Hepatocyte (in vitro differentiated cells): ENCODE results near the gene CMSS1. TPM values are rescaled to one million over a fixed set of nuclear protein-coding genes. Genes with fewer than 3 reads are reported as not detected.

Source experiments
- DNase-seq: peaks from one replicate; pipeline ENCODE4 v3.0.0-alpha.2; 2016; ENCODE audit warnings: low spot score
- H2AFZ ChIP-seq: fragments of 200-600 bp; sonication (generic); 2 replicates; pipeline ENCODE4 v1.6.0; 2016; ENCODE audit warnings: antibody characterized with exemption, mild to moderate bottlenecking
- H3K27ac ChIP-seq: fragments of 200-600 bp; sonication (generic); 2 replicates; pipeline ENCODE4 v1.5.1; 2016; ENCODE audit warnings: mild to moderate bottlenecking
- H3K27me3 ChIP-seq: fragments of 200-600 bp; sonication (generic); 2 replicates; pipeline ENCODE4 v1.6.1; 2016
- H3K36me3 ChIP-seq: fragments of 200-600 bp; sonication (generic); replicated peaks from 2 replicates; pipeline ENCODE4 v1.5.1; 2016; ENCODE audit warnings: low read depth; ENCODE audit not compliant: insufficient read depth
- H3K4me1 ChIP-seq: fragments of 200-600 bp; sonication (generic); 2 replicates; pipeline ENCODE4 v1.5.1; 2016; ENCODE audit warnings: mild to moderate bottlenecking, moderate library complexity; ENCODE audit not compliant: insufficient read depth
- H3K4me2 ChIP-seq: fragments of 200-600 bp; sonication (generic); 2 replicates; pipeline ENCODE4 v1.6.0; 2016
- H3K4me3 ChIP-seq: fragments of 200-600 bp; sonication (generic); 2 replicates; pipeline ENCODE4 v1.5.1; 2016; ENCODE audit warnings: mild to moderate bottlenecking
- H3K79me2 ChIP-seq: fragments of 200-600 bp; sonication (generic); 2 replicates; pipeline ENCODE4 v1.6.0; 2017; ENCODE audit warnings: mild to moderate bottlenecking
- H3K9me2 ChIP-seq: fragments of 200-600 bp; sonication (generic); replicated peaks from 2 replicates; pipeline ENCODE4 v1.6.0; 2017; ENCODE audit warnings: mild to moderate bottlenecking; ENCODE audit not compliant: insufficient read depth
- H3K9me3 ChIP-seq: fragments of 200-600 bp; sonication (generic); 2 replicates; pipeline ENCODE4 v1.5.1; 2016; ENCODE audit warnings: low read depth, mild to moderate bottlenecking
- H4K20me1 ChIP-seq: fragments of 200-600 bp; sonication (generic); 2 replicates; pipeline ENCODE4 v1.6.0; 2016; ENCODE audit warnings: mild to moderate bottlenecking; ENCODE audit not compliant: insufficient read depth, poor library complexity, severe bottlenecking
- EZH2 ChIP-seq: fragments of 200-600 bp; sonication (generic); IDR thresholded peaks from 2 replicates; pipeline ENCODE4 v1.6.1; 2016; ENCODE audit warnings: antibody characterized with exemption, mild to moderate bottlenecking, borderline replicate concordance
- EZH2phosphoT487 ChIP-seq: fragments of 200-600 bp; sonication (generic); IDR thresholded peaks from one replicate; pipeline ENCODE4 v1.6.1; 2018; ENCODE audit warnings: antibody characterized with exemption, mild to moderate bottlenecking, low read depth, moderate library complexity; ENCODE audit not compliant: unreplicated experiment, severe bottlenecking
- WGBS: methylation state at CpG from one replicate; pipeline ENCODE4 v1.1.6; 2016; ENCODE audit warnings: low lambda C conversion rate; ENCODE audit errors: missing lambda C conversion rate; 5-methylcytosine and 5-hydroxymethylcytosine counted together
- polyA plus RNA-seq: library from polyadenylated mRNA; unstranded; fragments of >200 nt; fragmentation: Nextera tagmentation; extraction: Ambion mirVana; gene quantifications from 2 replicates; pipeline ENCODE4 v1.2.1, GENCODE V29; 2016
- total RNA-seq: library from RNA; depleted of rRNA; stranded (reverse); fragments of >200 nt; gene quantifications from 2 replicates; pipeline ENCODE4 v1.2.3, GENCODE V29; 2014
- TF ChIP-seq, protein P1 (sequence below): fragments of 200-600 bp; sonication (generic); IDR thresholded peaks from 2 replicates; pipeline ENCODE4 v1.5.1; 2016; ENCODE audit warnings: antibody characterized with exemption, mild to moderate bottlenecking; ENCODE audit not compliant: poor library complexity

The CMSS1 gene
- total and polyA plus RNA-seq, 2 experiments from 2014 or later: 11.8 to 17.0 TPM

DNA sequence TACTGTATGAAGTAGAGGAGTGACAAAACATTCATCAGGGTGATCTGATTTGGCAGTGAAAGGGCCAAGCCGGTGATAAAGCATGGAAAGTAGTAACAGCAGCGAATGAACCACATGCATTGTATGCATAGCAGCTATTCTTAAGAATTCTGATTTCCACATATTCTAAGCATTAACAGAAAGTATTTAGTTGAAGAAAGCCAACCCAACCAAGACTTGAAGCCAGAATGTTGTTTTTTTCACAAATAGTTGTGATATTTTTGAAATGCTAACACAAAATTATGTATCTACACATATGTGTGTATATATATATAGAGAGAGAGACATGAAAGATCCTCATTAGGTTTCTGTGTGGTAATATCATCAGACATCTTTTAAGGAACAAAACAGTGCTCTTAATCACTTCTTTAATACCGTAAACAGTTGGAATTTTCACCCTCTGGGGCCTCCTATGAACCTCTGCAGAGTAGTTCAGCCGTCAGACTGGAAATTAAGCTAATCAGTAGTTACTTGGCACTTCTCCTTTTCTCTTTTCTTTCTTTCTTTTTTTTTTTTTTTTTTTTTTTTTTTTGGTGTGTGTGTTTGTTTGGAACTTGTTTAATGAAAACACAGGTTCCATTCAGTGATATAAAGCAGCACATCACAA lies 139.6 kb downstream of the CMSS1 start:
- no peak overlapping the region for H3K4me3 ChIP-seq
- no peaks in the 10 kb centered on the region for H3K36me3 ChIP-seq
- H3K79me2 ChIP-seq: no peaks in the 10 kb centered on the region
- H3K27me3 ChIP-seq: no peaks in the 10 kb centered on the region
- 93% methylated on average over 4 of the region's 4 CpGs for WGBS
- no peaks in the 10 kb centered on the region for H3K9me2 ChIP-seq
- no peak for DNase-seq
- H3K27ac ChIP-seq: no peak overlapping the region
- TF ChIP-seq EZH2phosphoT487: no peak
- TF ChIP-seq, protein P1, sequence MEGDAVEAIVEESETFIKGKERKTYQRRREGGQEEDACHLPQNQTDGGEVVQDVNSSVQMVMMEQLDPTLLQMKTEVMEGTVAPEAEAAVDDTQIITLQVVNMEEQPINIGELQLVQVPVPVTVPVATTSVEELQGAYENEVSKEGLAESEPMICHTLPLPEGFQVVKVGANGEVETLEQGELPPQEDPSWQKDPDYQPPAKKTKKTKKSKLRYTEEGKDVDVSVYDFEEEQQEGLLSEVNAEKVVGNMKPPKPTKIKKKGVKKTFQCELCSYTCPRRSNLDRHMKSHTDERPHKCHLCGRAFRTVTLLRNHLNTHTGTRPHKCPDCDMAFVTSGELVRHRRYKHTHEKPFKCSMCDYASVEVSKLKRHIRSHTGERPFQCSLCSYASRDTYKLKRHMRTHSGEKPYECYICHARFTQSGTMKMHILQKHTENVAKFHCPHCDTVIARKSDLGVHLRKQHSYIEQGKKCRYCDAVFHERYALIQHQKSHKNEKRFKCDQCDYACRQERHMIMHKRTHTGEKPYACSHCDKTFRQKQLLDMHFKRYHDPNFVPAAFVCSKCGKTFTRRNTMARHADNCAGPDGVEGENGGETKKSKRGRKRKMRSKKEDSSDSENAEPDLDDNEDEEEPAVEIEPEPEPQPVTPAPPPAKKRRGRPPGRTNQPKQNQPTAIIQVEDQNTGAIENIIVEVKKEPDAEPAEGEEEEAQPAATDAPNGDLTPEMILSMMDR: no peak
- no peak for TF ChIP-seq EZH2
- no peaks in the 10 kb centered on the region for H4K20me1 ChIP-seq
- H2AFZ ChIP-seq: no peak overlapping the region
- no peaks in the 10 kb centered on the region for H3K9me3 ChIP-seq
- H3K4me1 ChIP-seq: peaks cover 11% of the 10 kb centered on the region
- no peak overlapping the region for H3K4me2 ChIP-seq

DNA sequence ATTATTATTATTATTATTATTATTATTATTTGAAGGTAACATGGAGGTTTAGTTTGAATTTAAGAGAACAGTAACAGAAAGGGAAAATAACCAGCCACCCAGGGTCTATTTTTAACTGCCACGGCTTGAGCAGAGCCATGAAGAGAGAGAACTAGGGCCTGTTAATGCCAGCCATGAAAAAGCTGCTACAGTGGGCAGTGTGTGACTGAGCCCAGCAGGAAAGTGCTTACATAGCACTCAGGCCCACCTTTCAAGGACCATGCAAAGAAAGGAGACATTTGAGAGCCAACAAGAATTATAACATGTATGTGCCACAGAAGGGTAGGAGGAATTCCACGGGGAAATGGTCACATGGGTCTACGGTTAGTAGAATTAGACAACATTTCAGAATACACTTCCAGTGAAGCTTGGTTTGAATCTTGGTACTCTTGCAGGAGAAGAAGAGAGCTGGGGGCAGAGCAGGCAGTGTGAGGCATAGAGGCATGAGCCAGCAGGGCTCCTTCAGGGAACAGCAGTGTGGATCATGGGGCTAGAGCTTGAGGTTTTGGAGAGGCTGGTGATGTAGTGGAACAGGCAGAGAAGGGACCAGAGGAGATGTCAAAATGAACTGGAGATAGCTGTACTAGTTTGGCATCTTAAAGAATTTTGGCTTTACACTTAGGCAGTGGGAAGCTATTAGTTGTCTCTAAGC lies 140.7 kb downstream of the CMSS1 start:
- Histone ChIP-seq H3K4me2 (no peak overlapping the region), H4K20me1 (no peaks in the 10 kb centered on the region), H3K79me2 (no peaks in the 10 kb centered on the region), H2AFZ (no peak overlapping the region), H3K27me3 (no peaks in the 10 kb centered on the region), H3K9me3 (no peaks in the 10 kb centered on the region), H3K36me3 (no peaks in the 10 kb centered on the region), H3K4me1 (peaks cover 11% of the 10 kb centered on the region), H3K27ac (no peak overlapping the region), H3K4me3 (no peak overlapping the region), H3K9me2 (no peaks in the 10 kb centered on the region)
- DNase-seq: no peak
- WGBS: 92% methylated on average over 3 of the region's 3 CpGs
- TF ChIP-seq EZH2phosphoT487 (no peak), EZH2 (no peak)
- TF ChIP-seq, protein P1: no peak

DNA sequence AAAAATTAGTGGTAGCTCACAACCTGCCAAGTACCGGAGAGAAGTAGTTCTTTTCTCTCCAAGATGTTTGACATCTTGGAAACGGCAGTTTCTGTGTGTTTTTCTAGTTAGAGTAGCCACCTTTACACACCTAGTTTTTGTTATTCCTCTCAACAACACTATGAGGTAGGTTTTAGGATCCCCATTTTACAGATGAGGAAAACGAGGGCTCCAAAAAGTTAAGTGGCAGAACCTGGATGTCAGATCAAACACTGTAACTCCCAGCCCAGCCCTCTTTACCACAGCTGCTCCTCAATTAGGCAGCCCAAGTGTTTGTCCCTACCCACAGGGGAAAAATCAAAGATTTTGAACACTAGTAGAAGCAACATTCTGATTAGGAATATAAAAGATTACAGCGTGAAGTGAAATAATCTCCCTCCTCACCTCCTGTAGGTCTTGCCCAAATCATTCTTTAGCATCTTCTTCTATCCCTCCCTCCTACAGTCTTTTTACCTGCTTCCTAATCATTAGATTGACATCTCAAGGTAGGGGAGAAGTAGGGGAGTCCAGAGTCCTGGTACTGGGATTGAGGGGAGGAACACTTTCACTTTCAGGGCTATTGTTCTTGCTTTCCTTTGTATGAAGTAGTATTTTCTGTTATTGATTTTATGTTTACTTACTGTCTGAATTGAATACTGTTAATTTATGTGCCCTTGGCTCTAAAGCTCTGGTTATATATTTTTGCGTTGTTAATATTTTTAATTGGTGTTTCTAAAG lies 142.6 kb downstream of the CMSS1 start:
- H2AFZ ChIP-seq: no peak overlapping the region
- DNase-seq: no peak
- no peak overlapping the region for H3K4me2 ChIP-seq
- no peaks in the 10 kb centered on the region for H3K9me2 ChIP-seq
- TF ChIP-seq EZH2phosphoT487: no peak
- TF ChIP-seq, protein P1: no peak
- TF ChIP-seq EZH2: no peak
- 71% methylated on average over 5 of the region's 5 CpGs for WGBS
- no peaks in the 10 kb centered on the region for H3K27me3 ChIP-seq
- H3K4me3 ChIP-seq: no peak overlapping the region
- no peaks in the 10 kb centered on the region for H4K20me1 ChIP-seq
- H3K27ac ChIP-seq: peak overlapping the region; percentile 72
- peaks cover 4% of the 10 kb centered on the region for H3K4me1 ChIP-seq
- no peaks in the 10 kb centered on the region for H3K36me3 ChIP-seq
- no peaks in the 10 kb centered on the region for H3K79me2 ChIP-seq
- no peaks in the 10 kb centered on the region for H3K9me3 ChIP-seq
